ENCODE measurements around the gene DYNLRB2.

GRCh38 chr16:80507538-80507937 lies 33.3 kb upstream of the DYNLRB2 start:
- TF ChIP-seq CTCF (IDR thresholded peaks at IDR 0.05; ENCODE audit: insufficient read depth, low read length, poor library complexity, severe bottlenecking) (no peak), EZH2phosphoT487 (conservative IDR thresholded peaks at IDR 0.05; ENCODE audit: low read length) (no peak)
